ENCODE measurements around the gene ATXN7L1. TPM values are rescaled to one million over a fixed set of nuclear protein-coding genes. Genes with fewer than 3 reads are reported as not detected.

ATXN7L1 gene
- polyA plus RNA-seq, 1 of the 3 experiments (the other 2 are of a cell fraction): 6.0 TPM

DNA sequence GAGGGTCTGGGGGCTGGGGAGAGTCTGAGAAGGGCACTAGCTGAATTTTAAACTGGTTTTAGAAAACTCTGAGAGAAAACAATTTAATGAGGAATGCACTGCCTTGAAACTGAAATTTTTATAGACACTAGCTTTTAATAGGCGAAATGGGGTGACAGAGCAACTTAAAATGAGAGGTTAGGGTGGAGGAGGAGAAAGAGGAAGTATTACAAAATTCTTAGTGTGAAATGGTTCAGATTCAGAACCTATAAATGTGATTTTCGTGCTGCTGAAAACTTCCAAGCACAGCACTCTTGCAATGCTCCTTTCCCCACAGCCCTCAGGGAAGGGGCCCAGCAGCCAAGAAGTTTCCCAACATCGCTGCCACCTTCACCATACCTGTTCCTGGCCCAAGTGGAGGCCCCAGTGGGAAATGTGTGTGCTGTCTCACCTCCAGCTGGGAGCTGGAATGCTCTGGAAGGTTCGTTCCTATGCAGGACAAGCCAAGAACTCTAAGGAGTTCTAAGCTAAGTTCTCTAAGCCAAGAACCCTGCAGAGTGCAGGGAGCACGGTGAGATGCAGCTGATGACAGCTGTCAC, 60.0 kb downstream of the ATXN7L1 start:
- Histone ChIP-seq H3K9me2 (no peaks in the 10 kb centered on the region), H4K20me1 (ENCODE audit: insufficient read depth) (no peaks in the 10 kb centered on the region), H3K4me1 (ENCODE audit: control insufficient read depth in 1 of 2, insufficient read depth in 2 of 2, low read depth in 1 of 2, low read length in 1 of 2) (no peaks in the 10 kb centered on the region), H3K9me3 (no peaks in the 10 kb centered on the region), H3K9ac (no peak overlapping the region), H3K4me2 (no peak overlapping the region), H3K27ac (ENCODE audit: low read depth in 2 of 2, low read length in 1 of 2) (no peak overlapping the region), H3K4me3 (ENCODE audit: low read depth in 2 of 2, low read length in 1 of 2) (no peak overlapping the region), H3F3A (replicated peaks; ENCODE audit: insufficient read depth) (no peaks in the 10 kb centered on the region), H3K36me3 (replicated peaks in 1 of 2; ENCODE audit: control insufficient read depth in 1 of 2, insufficient read depth in 2 of 2, low read length in 1 of 2) (no peaks in the 10 kb centered on the region), H3K79me2 (ENCODE audit: insufficient read depth) (no peaks in the 10 kb centered on the region), H2AFZ (ENCODE audit: low read depth) (no peak overlapping the region), H3K27me3 (ENCODE audit: insufficient read depth) (no peaks in the 10 kb centered on the region)
- 93% methylated on average over 5 of the region's 5 CpGs for WGBS (ENCODE audit: low lambda C conversion rate)
- no peak for DNase-seq
- TF ChIP-seq, protein P1, sequence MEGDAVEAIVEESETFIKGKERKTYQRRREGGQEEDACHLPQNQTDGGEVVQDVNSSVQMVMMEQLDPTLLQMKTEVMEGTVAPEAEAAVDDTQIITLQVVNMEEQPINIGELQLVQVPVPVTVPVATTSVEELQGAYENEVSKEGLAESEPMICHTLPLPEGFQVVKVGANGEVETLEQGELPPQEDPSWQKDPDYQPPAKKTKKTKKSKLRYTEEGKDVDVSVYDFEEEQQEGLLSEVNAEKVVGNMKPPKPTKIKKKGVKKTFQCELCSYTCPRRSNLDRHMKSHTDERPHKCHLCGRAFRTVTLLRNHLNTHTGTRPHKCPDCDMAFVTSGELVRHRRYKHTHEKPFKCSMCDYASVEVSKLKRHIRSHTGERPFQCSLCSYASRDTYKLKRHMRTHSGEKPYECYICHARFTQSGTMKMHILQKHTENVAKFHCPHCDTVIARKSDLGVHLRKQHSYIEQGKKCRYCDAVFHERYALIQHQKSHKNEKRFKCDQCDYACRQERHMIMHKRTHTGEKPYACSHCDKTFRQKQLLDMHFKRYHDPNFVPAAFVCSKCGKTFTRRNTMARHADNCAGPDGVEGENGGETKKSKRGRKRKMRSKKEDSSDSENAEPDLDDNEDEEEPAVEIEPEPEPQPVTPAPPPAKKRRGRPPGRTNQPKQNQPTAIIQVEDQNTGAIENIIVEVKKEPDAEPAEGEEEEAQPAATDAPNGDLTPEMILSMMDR (IDR thresholded peaks at IDR 0.05): no peak
- TF ChIP-seq, protein P2, sequence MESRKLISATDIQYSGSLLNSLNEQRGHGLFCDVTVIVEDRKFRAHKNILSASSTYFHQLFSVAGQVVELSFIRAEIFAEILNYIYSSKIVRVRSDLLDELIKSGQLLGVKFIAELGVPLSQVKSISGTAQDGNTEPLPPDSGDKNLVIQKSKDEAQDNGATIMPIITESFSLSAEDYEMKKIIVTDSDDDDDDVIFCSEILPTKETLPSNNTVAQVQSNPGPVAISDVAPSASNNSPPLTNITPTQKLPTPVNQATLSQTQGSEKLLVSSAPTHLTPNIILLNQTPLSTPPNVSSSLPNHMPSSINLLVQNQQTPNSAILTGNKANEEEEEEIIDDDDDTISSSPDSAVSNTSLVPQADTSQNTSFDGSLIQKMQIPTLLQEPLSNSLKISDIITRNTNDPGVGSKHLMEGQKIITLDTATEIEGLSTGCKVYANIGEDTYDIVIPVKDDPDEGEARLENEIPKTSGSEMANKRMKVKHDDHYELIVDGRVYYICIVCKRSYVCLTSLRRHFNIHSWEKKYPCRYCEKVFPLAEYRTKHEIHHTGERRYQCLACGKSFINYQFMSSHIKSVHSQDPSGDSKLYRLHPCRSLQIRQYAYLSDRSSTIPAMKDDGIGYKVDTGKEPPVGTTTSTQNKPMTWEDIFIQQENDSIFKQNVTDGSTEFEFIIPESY (IDR thresholded peaks at IDR 0.05; ENCODE audit: borderline replicate concordance, low read depth): no peak
- TF ChIP-seq, protein P3, sequence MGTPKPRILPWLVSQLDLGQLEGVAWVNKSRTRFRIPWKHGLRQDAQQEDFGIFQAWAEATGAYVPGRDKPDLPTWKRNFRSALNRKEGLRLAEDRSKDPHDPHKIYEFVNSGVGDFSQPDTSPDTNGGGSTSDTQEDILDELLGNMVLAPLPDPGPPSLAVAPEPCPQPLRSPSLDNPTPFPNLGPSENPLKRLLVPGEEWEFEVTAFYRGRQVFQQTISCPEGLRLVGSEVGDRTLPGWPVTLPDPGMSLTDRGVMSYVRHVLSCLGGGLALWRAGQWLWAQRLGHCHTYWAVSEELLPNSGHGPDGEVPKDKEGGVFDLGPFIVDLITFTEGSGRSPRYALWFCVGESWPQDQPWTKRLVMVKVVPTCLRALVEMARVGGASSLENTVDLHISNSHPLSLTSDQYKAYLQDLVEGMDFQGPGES (IDR thresholded peaks at IDR 0.05; ENCODE audit: low read depth, low read length): no peak
- TF ChIP-seq ELF1 (IDR thresholded peaks at IDR 0.05) (no peak), TAF1 (IDR thresholded peaks at IDR 0.05; ENCODE audit: borderline replicate concordance, low read depth, low read length) (no peak), YY1 (IDR thresholded peaks at IDR 0.05; ENCODE audit: low read depth) (no peak), EP300 (IDR thresholded peaks at IDR 0.05; ENCODE audit: borderline replicate concordance in 1 of 2, low read depth in 1 of 2, low read length in 1 of 2) (no peak), JUND (IDR thresholded peaks at IDR 0.05) (no peak), TCF12 (IDR thresholded peaks at IDR 0.05) (no peak), FOXM1 (IDR thresholded peaks at IDR 0.05; ENCODE audit: low read depth) (no peak), EZH2phosphoT487 (IDR thresholded peaks at IDR 0.05; ENCODE audit: borderline replicate concordance, low read depth) (no peak), RFX5 (IDR thresholded peaks at IDR 0.05; ENCODE audit: low read length) (no peak)
- POLR2A ChIA-PET: no interaction called here
- CTCF ChIA-PET: interaction anchor here (0.5 to 2.1 kb wide), 5 partner anchors 13 to 226 kb away, joined by 3 to 8 read pairs (median 4); no protein-coding TSS in a partner anchor

DNA sequence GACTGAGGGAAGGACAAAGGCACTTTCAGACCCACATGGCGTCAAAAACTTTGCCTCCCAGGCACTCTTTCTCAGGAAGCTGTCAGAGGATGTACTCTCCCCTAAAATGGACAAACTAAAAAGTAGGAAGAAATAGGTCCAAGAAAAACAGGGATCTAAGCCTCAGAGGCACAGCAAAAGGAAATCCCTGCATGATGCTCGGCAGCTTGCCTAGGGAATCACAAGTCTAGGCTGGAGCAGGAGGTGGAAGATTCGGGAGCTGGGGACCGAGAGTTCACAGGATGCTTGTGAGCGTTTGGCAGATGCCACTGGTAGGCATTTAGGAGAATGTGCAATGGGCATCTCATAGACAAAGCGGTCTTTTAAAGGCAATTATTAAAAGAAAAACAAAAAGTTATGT, 60.8 kb downstream of the ATXN7L1 start:
- no peak overlapping the region for H3K9ac ChIP-seq
- CTCF ChIA-PET: interaction anchor here (0.5 to 2.1 kb wide), 3 partner anchors 19 to 24 kb away, joined by 4 to 8 read pairs (median 5); no protein-coding TSS in a partner anchor
- H3K27ac ChIP-seq (ENCODE audit: low read depth in 2 of 2, low read length in 1 of 2): no peak overlapping the region
- no peaks in the 10 kb centered on the region for H3K4me1 ChIP-seq (ENCODE audit: control insufficient read depth in 1 of 2, insufficient read depth in 2 of 2, low read depth in 1 of 2, low read length in 1 of 2)
- WGBS (ENCODE audit: low lambda C conversion rate): 96% methylated on average over 6 of the region's 6 CpGs
- no peaks in the 10 kb centered on the region for H4K20me1 ChIP-seq (ENCODE audit: insufficient read depth)
- no peak overlapping the region for H3K4me2 ChIP-seq
- H3F3A ChIP-seq (replicated peaks; ENCODE audit: insufficient read depth): no peaks in the 10 kb centered on the region
- H3K9me3 ChIP-seq: no peaks in the 10 kb centered on the region
- no peak overlapping the region for H3K4me3 ChIP-seq (ENCODE audit: low read depth in 2 of 2, low read length in 1 of 2)
- no peak overlapping the region for H2AFZ ChIP-seq (ENCODE audit: low read depth)
- H3K27me3 ChIP-seq (ENCODE audit: insufficient read depth): no peaks in the 10 kb centered on the region
- POLR2A ChIA-PET: no interaction called here
- no peaks in the 10 kb centered on the region for H3K79me2 ChIP-seq (ENCODE audit: insufficient read depth)
- no peaks in the 10 kb centered on the region for H3K36me3 ChIP-seq (replicated peaks in 1 of 2; ENCODE audit: control insufficient read depth in 1 of 2, insufficient read depth in 2 of 2, low read length in 1 of 2)
- H3K9me2 ChIP-seq: no peaks in the 10 kb centered on the region
- DNase-seq: no peak
- no peak for TF ChIP-seq GATA2 (CRISPR knock-in tag; IDR thresholded peaks at IDR 0.05)
- no peak for TF ChIP-seq CHD2 (IDR thresholded peaks at IDR 0.05; ENCODE audit: low read length, partially characterized antibody)
- TF ChIP-seq, protein P4, sequence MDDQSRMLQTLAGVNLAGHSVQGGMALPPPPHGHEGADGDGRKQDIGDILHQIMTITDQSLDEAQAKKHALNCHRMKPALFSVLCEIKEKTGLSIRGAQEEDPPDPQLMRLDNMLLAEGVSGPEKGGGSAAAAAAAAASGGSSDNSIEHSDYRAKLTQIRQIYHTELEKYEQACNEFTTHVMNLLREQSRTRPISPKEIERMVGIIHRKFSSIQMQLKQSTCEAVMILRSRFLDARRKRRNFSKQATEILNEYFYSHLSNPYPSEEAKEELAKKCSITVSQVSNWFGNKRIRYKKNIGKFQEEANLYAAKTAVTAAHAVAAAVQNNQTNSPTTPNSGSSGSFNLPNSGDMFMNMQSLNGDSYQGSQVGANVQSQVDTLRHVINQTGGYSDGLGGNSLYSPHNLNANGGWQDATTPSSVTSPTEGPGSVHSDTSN (IDR thresholded peaks at IDR 0.05): no peak
- TF ChIP-seq, protein P5, sequence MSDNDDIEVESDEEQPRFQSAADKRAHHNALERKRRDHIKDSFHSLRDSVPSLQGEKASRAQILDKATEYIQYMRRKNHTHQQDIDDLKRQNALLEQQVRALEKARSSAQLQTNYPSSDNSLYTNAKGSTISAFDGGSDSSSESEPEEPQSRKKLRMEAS (IDR thresholded peaks at IDR 0.05; ENCODE audit: low read depth): no peak
- TF ChIP-seq TEAD4 (IDR thresholded peaks at IDR 0.05; ENCODE audit: borderline replicate concordance, insufficient read depth): no peak
- no peak for TF ChIP-seq EP300 (IDR thresholded peaks at IDR 0.05; ENCODE audit: borderline replicate concordance in 1 of 2, low read depth in 1 of 2, low read length in 1 of 2)
- TF ChIP-seq FOSL2 (IDR thresholded peaks at IDR 0.05; ENCODE audit: borderline replicate concordance, low read depth): no peak
- TF ChIP-seq, protein P1 (IDR thresholded peaks at IDR 0.05): no peak

All from SK-N-SH (cell line).